Islet precursor cell (in vitro differentiated cells): ENCODE results near the gene SRGAP3.

Experiments
- DNase-seq: peaks from one replicate; pipeline ENCODE4 v3.0.0-alpha.2; 2018

The SRGAP3 gene

GRCh38 chr3:9037144-9037711 is 212.2 kb downstream of the SRGAP3 start:
- DNase-seq, result no peak

GRCh38 chr3:9036404-9037131 is 212.9 kb downstream of the SRGAP3 start:
- DNase-seq, result no peak

GRCh38 chr3:9035961-9036360 is 213.5 kb downstream of the SRGAP3 start:
- DNase-seq, result no peak

GRCh38 chr3:9035473-9035872 is 214.0 kb downstream of the SRGAP3 start:
- no peak for DNase-seq

- DNase-seq, result no peak
These were observed 215.6 kb downstream of the SRGAP3 start for GRCh38 chr3:9033867-9034266.

GRCh38 chr3:9032231-9032777 is 217.1 kb downstream of the SRGAP3 start:
- no peak for DNase-seq

- DNase-seq, result no peak
These were observed 219.4 kb downstream of the SRGAP3 start for GRCh38 chr3:9030034-9030433.

GRCh38 chr3:9028134-9028533 is 221.3 kb downstream of the SRGAP3 start:
- no peak for DNase-seq

GRCh38 chr3:9026320-9027045 is 223.0 kb downstream of the SRGAP3 start:
- DNase-seq, result no peak

GRCh38 chr3:9024341-9024740 is 225.1 kb downstream of the SRGAP3 start:
- DNase-seq, result no peak

GRCh38 chr3:9023226-9023590 is 226.2 kb downstream of the SRGAP3 start:
- DNase-seq, result no peak

GRCh38 chr3:9022305-9023225 is 226.9 kb downstream of the SRGAP3 start:
- DNase-seq, result no peak

- no peak for DNase-seq
These were observed 228.0 kb downstream of the SRGAP3 start for GRCh38 chr3:9021271-9022009.

- no peak for DNase-seq
These were observed 229.0 kb downstream of the SRGAP3 start for GRCh38 chr3:9020426-9020825.

GRCh38 chr3:9019259-9019961 is 230.0 kb downstream of the SRGAP3 start:
- DNase-seq, result no peak

- DNase-seq, result no peak
These were observed 234.2 kb downstream of the SRGAP3 start for GRCh38 chr3:9015250-9015649.

- no peak for DNase-seq
These were observed 235.5 kb downstream of the SRGAP3 start for GRCh38 chr3:9013782-9014563.

GRCh38 chr3:9012521-9012920 is 236.9 kb downstream of the SRGAP3 start:
- DNase-seq, result no peak

GRCh38 chr3:9009976-9010545 is 239.4 kb downstream of the SRGAP3 start:
- DNase-seq, result no peak

GRCh38 chr3:9008550-9009255 is 240.7 kb downstream of the SRGAP3 start:
- DNase-seq, result no peak
